Loucy (cell line): ENCODE data around the gene ATAT1.

Source experiments
- EZH2phosphoT487 ChIP-seq: fragments of 200-600 bp; IDR thresholded peaks from 2 replicates; pipeline ENCODE4 v1.6.1; 2018; ENCODE audit warnings: antibody characterized with exemption, mild to moderate bottlenecking, moderate library complexity, borderline replicate concordance
- TF ChIP-seq, protein P1 (sequence below): fragments of 200-600 bp; sonication (generic); conservative IDR thresholded peaks from 2 replicates; pipeline ENCODE4 v1.5.1; 2014; ENCODE audit warnings: mild to moderate bottlenecking, antibody characterized with exemption, low read length

DNA sequence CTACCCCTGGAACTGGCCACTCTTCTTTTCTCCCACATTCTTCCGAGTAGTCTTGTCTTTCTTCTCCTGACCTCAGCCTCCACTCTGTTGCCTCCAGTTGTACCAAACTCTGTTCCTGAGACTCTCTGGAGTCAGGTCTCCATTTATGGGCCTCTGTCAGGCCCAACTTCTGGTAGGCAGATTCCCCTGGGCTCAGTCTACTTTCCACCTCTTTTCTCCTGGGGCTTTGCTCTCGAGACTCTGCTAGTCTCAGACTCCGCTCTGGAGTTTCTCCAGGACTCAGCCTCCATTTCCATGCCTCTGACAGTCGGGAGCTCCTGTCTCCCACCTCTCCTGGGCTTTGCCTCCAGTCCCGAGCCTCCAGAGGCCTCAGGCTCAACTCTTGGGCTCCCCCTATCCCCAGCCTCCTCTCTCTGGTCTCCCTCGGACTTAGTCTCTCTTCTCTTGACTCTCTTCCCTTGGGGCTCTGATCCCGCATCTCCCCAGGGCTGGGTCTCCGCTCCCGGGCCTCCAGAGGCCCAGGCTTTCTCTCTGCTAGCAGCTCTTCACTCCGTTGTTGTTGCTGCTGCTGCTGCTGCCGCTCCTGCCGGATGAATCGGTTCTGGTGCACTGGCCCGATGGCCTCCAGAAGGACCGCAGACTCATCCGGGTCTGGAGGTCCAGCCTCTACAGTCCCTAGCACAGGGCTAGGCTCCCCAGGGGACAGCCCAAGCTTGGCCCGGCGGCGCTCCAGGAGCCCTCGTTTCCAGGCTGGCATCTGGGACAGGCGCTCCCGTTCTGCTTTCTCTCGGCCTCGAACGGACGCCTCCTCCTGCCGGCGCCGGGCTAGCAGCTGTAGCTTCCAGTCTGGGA is 58.7 kb downstream of the ATAT1 start:
- TF ChIP-seq, protein P1, sequence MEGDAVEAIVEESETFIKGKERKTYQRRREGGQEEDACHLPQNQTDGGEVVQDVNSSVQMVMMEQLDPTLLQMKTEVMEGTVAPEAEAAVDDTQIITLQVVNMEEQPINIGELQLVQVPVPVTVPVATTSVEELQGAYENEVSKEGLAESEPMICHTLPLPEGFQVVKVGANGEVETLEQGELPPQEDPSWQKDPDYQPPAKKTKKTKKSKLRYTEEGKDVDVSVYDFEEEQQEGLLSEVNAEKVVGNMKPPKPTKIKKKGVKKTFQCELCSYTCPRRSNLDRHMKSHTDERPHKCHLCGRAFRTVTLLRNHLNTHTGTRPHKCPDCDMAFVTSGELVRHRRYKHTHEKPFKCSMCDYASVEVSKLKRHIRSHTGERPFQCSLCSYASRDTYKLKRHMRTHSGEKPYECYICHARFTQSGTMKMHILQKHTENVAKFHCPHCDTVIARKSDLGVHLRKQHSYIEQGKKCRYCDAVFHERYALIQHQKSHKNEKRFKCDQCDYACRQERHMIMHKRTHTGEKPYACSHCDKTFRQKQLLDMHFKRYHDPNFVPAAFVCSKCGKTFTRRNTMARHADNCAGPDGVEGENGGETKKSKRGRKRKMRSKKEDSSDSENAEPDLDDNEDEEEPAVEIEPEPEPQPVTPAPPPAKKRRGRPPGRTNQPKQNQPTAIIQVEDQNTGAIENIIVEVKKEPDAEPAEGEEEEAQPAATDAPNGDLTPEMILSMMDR, result peak; percentile 51
- no peak for TF ChIP-seq EZH2phosphoT487
